GM18499 (cell line): Measurements from ENCODE around the gene MEPCE.
"Not testable (repeated sequence)": the region's sequence is repeated elsewhere in the genome, so short reads cannot be mapped to it uniquely, and the experiment has no call there.

ENCODE experiments used
- ATAC-seq: cut with Tn5 transposase; IDR thresholded peaks from one replicate; pipeline ENCODE4 v1.9.1; 2021; ENCODE audit warnings: moderate number of reproducible peaks; ENCODE audit not compliant: insufficient read depth, unreplicated experiment

MEPCE gene

GRCh38 chr7:100432621-100433275 lies 3.1 kb downstream of the MEPCE start:
- ATAC-seq: no peak

GRCh38 chr7:100433276-100433591 lies 3.6 kb downstream of the MEPCE start:
- no peak for ATAC-seq

GRCh38 chr7:100433592-100434296 lies 4.1 kb downstream of the MEPCE start:
- no peak for ATAC-seq

GRCh38 chr7:100434297-100435144 lies 4.9 kb downstream of the MEPCE start:
- no peak for ATAC-seq

GRCh38 chr7:100435401-100436304 lies 6.0 kb downstream of the MEPCE start:
- peak; percentile 10 for ATAC-seq

GRCh38 chr7:100437150-100438100 lies 7.8 kb downstream of the MEPCE start:
- ATAC-seq: no peak

- no peak for ATAC-seq
Measured at GRCh38 chr7:100438172-100438571, 8.5 kb downstream of the MEPCE start.

- ATAC-seq: not testable (repeated sequence)
Measured at GRCh38 chr7:100438731-100439130, 9.1 kb downstream of the MEPCE start.

- ATAC-seq: not testable (repeated sequence)
Measured at GRCh38 chr7:100439244-100439643, 9.6 kb downstream of the MEPCE start.

GRCh38 chr7:100441641-100442535 lies 12.3 kb downstream of the MEPCE start:
- no peak for ATAC-seq

GRCh38 chr7:100443096-100443840 lies 13.6 kb downstream of the MEPCE start:
- no peak for ATAC-seq

GRCh38 chr7:100444311-100445278 lies 15.0 kb downstream of the MEPCE start:
- no peak for ATAC-seq

GRCh38 chr7:100446040-100446439 lies 16.4 kb downstream of the MEPCE start:
- ATAC-seq: no peak

- ATAC-seq: not testable (repeated sequence)
Measured at GRCh38 chr7:100447363-100447762, 17.7 kb downstream of the MEPCE start.

GRCh38 chr7:100449190-100449795 lies 19.7 kb downstream of the MEPCE start:
- no peak for ATAC-seq

- ATAC-seq: no peak
Measured at GRCh38 chr7:100452513-100452912, 22.9 kb downstream of the MEPCE start.
